ENCODE measurements around the gene SULT2B1.

DNA sequence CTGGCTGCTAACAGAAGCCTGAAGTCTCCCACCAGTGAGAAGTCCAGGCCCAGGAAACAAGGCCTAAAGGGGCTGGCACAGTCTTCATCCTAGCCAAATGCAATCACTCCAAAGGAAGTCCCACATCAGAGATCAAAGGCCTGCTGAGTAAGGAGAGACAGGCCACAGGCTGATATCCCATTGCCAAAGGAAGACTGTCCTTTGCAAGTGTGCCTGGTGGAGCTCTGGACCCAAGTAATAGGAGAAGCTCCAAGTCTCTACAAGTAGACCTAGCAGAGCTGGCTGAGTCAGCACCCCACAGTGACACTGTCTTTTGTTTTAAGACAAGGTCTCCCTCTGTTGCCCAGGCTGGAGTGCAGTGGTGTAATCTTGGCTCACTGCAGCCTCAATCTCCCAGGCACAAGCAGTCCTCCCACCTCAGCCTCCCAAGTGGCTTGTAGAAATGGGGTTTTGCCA lies 80.7 kb downstream of the SULT2B1 start:
- TF ChIP-seq EZH2 (IDR thresholded peaks at IDR 0.05; ENCODE audit: insufficient read depth, poor library complexity, severe bottlenecking) (no peak), EZH2phosphoT487 (IDR thresholded peaks at IDR 0.05; ENCODE audit: insufficient read depth, low read depth) (no peak)
